Endothelial cell of umbilical vein (primary cell): ENCODE measurements around the gene ACOT7. TPM values are rescaled to one million over a fixed set of nuclear protein-coding genes. Genes with fewer than 3 reads are reported as not detected.

Experiments
- BruUV-seq: library from RNA; stranded (reverse); fragments of 400-500 nt; replicated peaks from 2 replicates; lab custom pipeline; 2021; lab: Mats Ljungman, UMichigan
- CTCF ChIA-PET: fragments of 300-600, 350-600 bp; sonication (Branson Sonifier 250); formaldehyde crosslinking; loops from one replicate; lab custom pipeline; 2021; ENCODE audit warnings: antibody characterized with exemption, inconsistent platforms; lab: Charles Lee
- POLR2A ChIA-PET: fragments of 300-600, 350-600 bp; sonication (Branson Sonifier 250); formaldehyde crosslinking; loops from one replicate; lab custom pipeline; 2021; ENCODE audit warnings: antibody characterized with exemption, inconsistent platforms; lab: Charles Lee
- DNase-seq: peaks from one replicate; pipeline ENCODE4 v3.0.0-alpha.2; 2011; ENCODE audit warnings: low read depth, low spot score
- FAIRE-seq: peaks from 2 replicates; lab custom pipeline; 2011; peaks lifted over from hg19 to GRCh38; lab: Jason Lieb, UNC
- H2AFZ ChIP-seq: 2 replicates; pipeline ENCODE4 v1.6.0; 2012; ENCODE audit warnings: low read depth, low read length, control low read depth, inconsistent platforms
- H3K27ac ChIP-seq: 2 replicates; pipeline ENCODE4 v1.5.1; 2011; ENCODE audit warnings: low read depth, mild to moderate bottlenecking, control low read depth, low read length, moderate library complexity; ENCODE audit not compliant: insufficient read depth
- H3K27me3 ChIP-seq, 2 experiments: 2 replicates each; pipeline versions ENCODE4 v1.6.0 to v1.6.1; 2011; ENCODE audit warnings: low read length in 2 of 2, mixed read lengths in 1 of 2; ENCODE audit not compliant: control insufficient read depth in 2 of 2, insufficient read depth in 2 of 2
- H3K36me3 ChIP-seq, 2 experiments: 2 replicates in 1 of 2; 3 replicates in 1 of 2; pipeline ENCODE4 v1.5.1; 2011; ENCODE audit warnings: low read length in 2 of 2, mild to moderate bottlenecking in 1 of 2, moderate library complexity in 1 of 2; ENCODE audit not compliant: control insufficient read depth in 2 of 2, insufficient read depth in 2 of 2; ENCODE audit errors: extremely low read depth in 1 of 2
- H3K4me1 ChIP-seq: 3 replicates; pipeline ENCODE4 v1.5.1; 2011; ENCODE audit warnings: mild to moderate bottlenecking, low read length; ENCODE audit not compliant: control insufficient read depth, insufficient read depth; ENCODE audit errors: extremely low read depth
- H3K4me2 ChIP-seq: 2 replicates; pipeline ENCODE4 v1.6.1; 2011; ENCODE audit warnings: low read length, control low read depth, mixed read lengths; ENCODE audit not compliant: insufficient read depth
- H3K4me3 ChIP-seq, 3 experiments: fragments of 200-600 bp in 1 of 3; sonication (generic), shearing (Covaris generic) in 1 of 3; replicated peaks in 1 of 3; 2 replicates each; pipeline ENCODE4 v1.5.1; 2011 to 2016; ENCODE audit warnings: control low read depth in 3 of 3, low read length in 3 of 3, mild to moderate bottlenecking in 2 of 3, inconsistent platforms in 1 of 3, low read depth in 1 of 3, moderate library complexity in 1 of 3; ENCODE audit not compliant: insufficient read depth in 1 of 3
- H3K79me2 ChIP-seq: 2 replicates; pipeline ENCODE4 v1.6.0; 2012; ENCODE audit warnings: low read length, inconsistent platforms; ENCODE audit not compliant: control insufficient read depth, insufficient read depth
- H3K9ac ChIP-seq: replicated peaks from 2 replicates; pipeline ENCODE3; 2011; ENCODE audit warnings: low read length, control low read depth; ENCODE audit not compliant: insufficient read depth; ENCODE audit errors: extremely low read depth
- H3K9me1 ChIP-seq: replicated peaks from 3 replicates; pipeline ENCODE4 v1.6.0; 2011; ENCODE audit warnings: mild to moderate bottlenecking, low read length; ENCODE audit not compliant: control insufficient read depth, insufficient read depth; ENCODE audit errors: extremely low read depth
- H3K9me3 ChIP-seq: replicated peaks from 2 replicates; pipeline ENCODE4 v1.5.1; 2012; ENCODE audit warnings: low read length, inconsistent platforms; ENCODE audit not compliant: control insufficient read depth, insufficient read depth
- H4K20me1 ChIP-seq: replicated peaks from 2 replicates; pipeline ENCODE3; 2011; ENCODE audit warnings: mild to moderate bottlenecking, low read length; ENCODE audit not compliant: control insufficient read depth, insufficient read depth; ENCODE audit errors: extremely low read depth
- CTCF ChIP-seq, 2 donors: IDR thresholded peaks; 1 replicate in 1 of 2; 2 replicates in 1 of 2; pipeline ENCODE4 v1.5.1; 2011; ENCODE audit warnings: low read length in 2 of 2, mild to moderate bottlenecking in 2 of 2, moderate library complexity in 2 of 2, control low read depth in 1 of 2, inconsistent platforms in 1 of 2, low read depth in 1 of 2; ENCODE audit not compliant: insufficient read depth in 1 of 2; ENCODE audit errors: extremely low read depth in 1 of 2
- EZH2 ChIP-seq: IDR thresholded peaks from 2 replicates; pipeline ENCODE4 v1.6.1; 2012; ENCODE audit warnings: borderline replicate concordance, low read depth, mild to moderate bottlenecking, moderate library complexity, low read length, inconsistent platforms; ENCODE audit not compliant: severe bottlenecking
- FOS ChIP-seq: IDR thresholded peaks from 2 replicates; pipeline ENCODE4 v1.6.1; 2011; ENCODE audit warnings: mild to moderate bottlenecking, low read length, moderate library complexity, borderline replicate concordance; ENCODE audit not compliant: insufficient read depth
- GATA2 ChIP-seq: IDR thresholded peaks from 2 replicates; pipeline ENCODE4 v1.7.0; 2011; ENCODE audit warnings: low read depth, mild to moderate bottlenecking, moderate library complexity, mixed read lengths, low read length; ENCODE audit not compliant: insufficient read length, insufficient read depth
- JUN ChIP-seq: IDR thresholded peaks from 2 replicates; pipeline ENCODE4 v1.6.1; 2011; ENCODE audit warnings: borderline replicate concordance, low read depth; ENCODE audit not compliant: insufficient read length, insufficient read depth
- MAX ChIP-seq: IDR thresholded peaks from 2 replicates; pipeline ENCODE4 v1.6.1; 2011; ENCODE audit not compliant: insufficient read depth, insufficient read length
- MYC ChIP-seq: IDR thresholded peaks from one replicate; pipeline ENCODE4 v1.6.1; 2011; ENCODE audit warnings: mild to moderate bottlenecking, low read depth, low read length
- POLR2A ChIP-seq: IDR thresholded peaks from 2 replicates; pipeline ENCODE4 v1.6.1; 2012; ENCODE audit warnings: low read depth, mild to moderate bottlenecking, control low read depth, low read length
- POLR2AphosphoS5 ChIP-seq: IDR thresholded peaks from 2 replicates; pipeline ENCODE4 v1.6.1; 2012; ENCODE audit warnings: low read depth, mild to moderate bottlenecking, control low read depth, low read length, moderate library complexity; ENCODE audit not compliant: insufficient read depth
- dilution Hi-C: fragments of 300-500 bp; cut with MboI; formaldehyde crosslinking; loops from one replicate; pipeline ENCODE4 v1.15.0; 2019; ENCODE audit warnings: low sequenced_read_pairs; ENCODE audit not compliant: extremely low pct_ligation_motif_present
- intact Hi-C: fragments of 100-400 bp; cut with micrococcal nuclease; formaldehyde crosslinking; loops from one replicate; pipeline ENCODE4 v1.10.0; 2022
- polyA plus RNA-seq, 4 experiments: library from polyadenylated mRNA; depleted of rRNA in 3 of 4; stranded (reverse) in 3 of 4; unstranded in 1 of 4; fragments of >200 nt; gene quantifications; 2 replicates each; pipeline versions ENCODE4 v1.2.1 to v1.2.3, GENCODE V29; 2011 to 2012; ENCODE audit warnings: missing spikeins in 1 of 4
- total RNA-seq: library from RNA; stranded (reverse); gene quantifications from 2 replicates; pipeline ENCODE4 v1.2.3, GENCODE V29; 2021

ACOT7 gene
- total and polyA plus RNA-seq, 2 donors (not counting 3 experiments of a cell fraction or from before 2014, with no cell fraction given) = 69.4 to 105 TPM

- H3K9ac ChIP-seq = no peak overlapping the region
- H3K9me1 ChIP-seq = no peaks in the 10 kb centered on the region
- no peaks in the 10 kb centered on the region for H3K9me3 ChIP-seq
- no peak for DNase-seq
- FAIRE-seq = no peak
- H3K79me2 ChIP-seq = no peaks in the 10 kb centered on the region
- no peaks in the 10 kb centered on the region for H4K20me1 ChIP-seq
- no peaks in the 10 kb centered on the region for H3K4me1 ChIP-seq
- no TSS peak for BruUV-seq
- H3K4me2 ChIP-seq = no peak overlapping the region
- TF ChIP-seq MYC = no peak
- no peak for TF ChIP-seq JUN
- no peak for TF ChIP-seq FOS
- TF ChIP-seq POLR2A = no peak
- TF ChIP-seq EZH2 = no peak
- TF ChIP-seq MAX = no peak
- TF ChIP-seq POLR2AphosphoS5 = no peak
- TF ChIP-seq GATA2 = no peak
- no peak for TF ChIP-seq CTCF (IDR thresholded peaks at IDR 0.05; ENCODE audit: extremely low read depth in 1 of 2, insufficient read depth in 1 of 2, low read depth in 1 of 2, low read length in 2 of 2)
- no peaks in the 10 kb centered on the region for H3K36me3 ChIP-seq
- H3K27me3 ChIP-seq = no peaks in the 10 kb centered on the region
- ChIA-PET CTCF (interaction anchor here (1.0 to 17.6 kb wide), 2 partner anchors 14 to 89 kb away, joined by 3 to 208 read pairs; no protein-coding TSS in a partner anchor), POLR2A (interaction anchor here (0.6 to 0.7 kb wide), 2 partner anchors 34 to 132 kb away, joined by 3 to 7 read pairs; no protein-coding TSS in a partner anchor)
- intact Hi-C loops = no loop called here
- H3K27ac ChIP-seq = no peak overlapping the region
- dilution Hi-C loops = no loop called here
- no peak overlapping the region for H2AFZ ChIP-seq
- H3K4me3 ChIP-seq = no peak overlapping the region
Measured at GRCh38 chr1:6336776-6337622, 56.6 kb downstream of the ACOT7 start.
